IMR-90 (cell line): ENCODE results near the gene SPATA24.
"Not testable (repeated sequence)": the region's sequence is repeated elsewhere in the genome, so short reads cannot be mapped to it uniquely, and the experiment has no call there.

Experiments used
- CEBPB ChIP-seq: IDR thresholded peaks from 2 replicates; pipeline ENCODE4 v1.6.1; 2012; ENCODE audit warnings: low read depth, low read length, improper control_type of control experiment
- MXI1 ChIP-seq: IDR thresholded peaks from 2 replicates; pipeline ENCODE4 v1.6.1; 2012; ENCODE audit warnings: low read depth, mild to moderate bottlenecking, low read length, moderate library complexity, borderline replicate concordance
- POLR2A ChIP-seq: IDR thresholded peaks from 2 replicates; pipeline ENCODE4 v1.6.1; 2012; ENCODE audit warnings: mild to moderate bottlenecking, low read depth, low read length
- RAD21 ChIP-seq: IDR thresholded peaks from 2 replicates; pipeline ENCODE4 v1.6.1; 2012; ENCODE audit warnings: low read length, improper control_type of control experiment
- RCOR1 ChIP-seq: IDR thresholded peaks from 2 replicates; pipeline ENCODE4 v1.6.1; 2012; ENCODE audit warnings: mild to moderate bottlenecking, low read length, improper control_type of control experiment; ENCODE audit not compliant: insufficient replicate concordance
- SMC3 ChIP-seq: fragments of 150-350 bp; IDR thresholded peaks from 2 replicates; pipeline ENCODE4 v1.6.1; 2016; ENCODE audit warnings: low read depth, mild to moderate bottlenecking, antibody characterized with exemption, low read length, moderate library complexity
- TF ChIP-seq, protein P1 (sequence below): conservative IDR thresholded peaks from 2 replicates; pipeline ENCODE4 v1.5.1; 2012; ENCODE audit warnings: mild to moderate bottlenecking, low read depth, low read length, improper control_type of control experiment

DNA sequence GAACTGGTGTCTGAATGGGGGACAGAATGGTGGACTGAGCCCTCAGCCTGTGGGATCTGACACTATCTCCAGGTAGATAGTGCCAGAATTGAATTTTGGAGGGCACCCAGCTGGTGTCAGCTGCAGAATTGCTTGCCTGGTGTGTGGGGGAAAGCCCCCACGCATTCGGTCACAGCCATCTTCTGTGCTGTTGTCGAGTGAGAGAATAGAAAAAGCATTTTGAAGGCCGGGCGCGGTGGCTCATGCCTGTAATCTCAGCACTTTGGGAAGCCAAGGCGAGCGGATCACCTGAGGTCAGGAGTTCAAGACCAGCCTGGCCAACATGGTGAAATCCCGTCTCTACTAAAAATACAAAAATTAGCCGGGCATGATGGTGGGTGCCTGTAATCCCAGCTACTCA, 16.9 kb downstream of the SPATA24 start:
- TF ChIP-seq, protein P1, sequence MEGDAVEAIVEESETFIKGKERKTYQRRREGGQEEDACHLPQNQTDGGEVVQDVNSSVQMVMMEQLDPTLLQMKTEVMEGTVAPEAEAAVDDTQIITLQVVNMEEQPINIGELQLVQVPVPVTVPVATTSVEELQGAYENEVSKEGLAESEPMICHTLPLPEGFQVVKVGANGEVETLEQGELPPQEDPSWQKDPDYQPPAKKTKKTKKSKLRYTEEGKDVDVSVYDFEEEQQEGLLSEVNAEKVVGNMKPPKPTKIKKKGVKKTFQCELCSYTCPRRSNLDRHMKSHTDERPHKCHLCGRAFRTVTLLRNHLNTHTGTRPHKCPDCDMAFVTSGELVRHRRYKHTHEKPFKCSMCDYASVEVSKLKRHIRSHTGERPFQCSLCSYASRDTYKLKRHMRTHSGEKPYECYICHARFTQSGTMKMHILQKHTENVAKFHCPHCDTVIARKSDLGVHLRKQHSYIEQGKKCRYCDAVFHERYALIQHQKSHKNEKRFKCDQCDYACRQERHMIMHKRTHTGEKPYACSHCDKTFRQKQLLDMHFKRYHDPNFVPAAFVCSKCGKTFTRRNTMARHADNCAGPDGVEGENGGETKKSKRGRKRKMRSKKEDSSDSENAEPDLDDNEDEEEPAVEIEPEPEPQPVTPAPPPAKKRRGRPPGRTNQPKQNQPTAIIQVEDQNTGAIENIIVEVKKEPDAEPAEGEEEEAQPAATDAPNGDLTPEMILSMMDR = not testable (repeated sequence)
- TF ChIP-seq MXI1, RAD21, CEBPB, SMC3, POLR2A, RCOR1: not testable (repeated sequence)
